ENCODE measurements around the gene PCDHA6.
"Not testable (repeated sequence)": the region's sequence is repeated elsewhere in the genome, so short reads cannot be mapped to it uniquely, and the experiment has no call there.

PCDHA6 gene

GRCh38 chr5:140868721-140869554 is 41.2 kb downstream of the PCDHA6 start, which contains the start of gene PCDHA11:
PCDHA11 (plus strand) TSS chr5:140868957; CDS start chr5:140869104, 147 bp downstream.
- no peak for DNase-seq

GRCh38 chr5:140869555-140869886 is 41.8 kb downstream of the PCDHA6 start:
- no peak for DNase-seq

GRCh38 chr5:140870221-140871201 is 42.8 kb downstream of the PCDHA6 start:
- no peak for DNase-seq

- DNase-seq, result no peak
These were observed 47.6 kb downstream of the PCDHA6 start, which contains the start of gene PCDHA12 for GRCh38 chr5:140875085-140876065. PCDHA12 (plus strand) TSS chr5:140875308; CDS start chr5:140875473, 165 bp downstream.

- not testable (repeated sequence) for DNase-seq
These were observed 48.9 kb downstream of the PCDHA6 start for GRCh38 chr5:140876541-140877261.

- DNase-seq, result no peak
These were observed 49.5 kb downstream of the PCDHA6 start for GRCh38 chr5:140877262-140877581.
